Osteocyte (in vitro differentiated cells): ENCODE data around the gene FBXO39. TPM values are rescaled to one million over a fixed set of nuclear protein-coding genes. Genes with fewer than 3 reads are reported as not detected.

Experiments
- DNase-seq: peaks from one replicate; pipeline ENCODE4 v3.0.0; 2021; ENCODE audit warnings: mixed read lengths; ENCODE audit not compliant: unreplicated experiment; ENCODE audit errors: extremely low spot score
- H3K27ac Mint-ChIP-seq: one replicate; pipeline ENCODE4 v1.8.0; 2021; ENCODE audit warnings: mild to moderate bottlenecking, mixed read lengths; ENCODE audit not compliant: unreplicated experiment
- H3K27me3 Mint-ChIP-seq: one replicate; pipeline ENCODE4 v1.8.0; 2021; ENCODE audit warnings: mixed read lengths; ENCODE audit not compliant: unreplicated experiment
- H3K36me3 Mint-ChIP-seq: one replicate; pipeline ENCODE4 v1.8.0; 2021; ENCODE audit warnings: mixed read lengths; ENCODE audit not compliant: unreplicated experiment
- H3K4me1 Mint-ChIP-seq: one replicate; pipeline ENCODE4 v1.8.0; 2021; ENCODE audit warnings: mixed read lengths; ENCODE audit not compliant: unreplicated experiment
- H3K4me3 Mint-ChIP-seq: one replicate; pipeline ENCODE4 v1.8.0; 2021; ENCODE audit warnings: mild to moderate bottlenecking, moderate library complexity, mixed read lengths; ENCODE audit not compliant: unreplicated experiment
- H3K9me3 Mint-ChIP-seq: one replicate; pipeline ENCODE4 v1.8.0; 2021; ENCODE audit warnings: mixed read lengths; ENCODE audit not compliant: unreplicated experiment
- CTCF ChIP-seq: fragments of 200-600 bp; sonication (generic); IDR thresholded peaks from 2 replicates; pipeline ENCODE4 v1.5.0; 2021; ENCODE audit warnings: antibody characterized with exemption, mild to moderate bottlenecking, moderate library complexity
- total RNA-seq: library from RNA; stranded (reverse); gene quantifications from 2 replicates; pipeline ENCODE4 v1.2.1, GENCODE V29; 2021

Gene FBXO39
- total RNA-seq, 1 donor from 2014 or later = not detected

GRCh38 chr17:6779411-6779810 lies 3.4 kb downstream of the FBXO39 start:
- Mint-ChIP-seq H3K9me3 (peaks cover under 1% of the 10 kb centered on the region), H3K4me1 (no peaks in the 10 kb centered on the region), H3K4me3 (no peak overlapping the region), H3K27me3 (peaks cover 39% of the 10 kb centered on the region), H3K36me3 (no peaks in the 10 kb centered on the region), H3K27ac (no peak overlapping the region)
- no peak for DNase-seq
- TF ChIP-seq CTCF = no peak

- H3K4me1 Mint-ChIP-seq = no peaks in the 10 kb centered on the region
- no peaks in the 10 kb centered on the region for H3K9me3 Mint-ChIP-seq
- peaks cover 35% of the 10 kb centered on the region for H3K27me3 Mint-ChIP-seq
- H3K4me3 Mint-ChIP-seq = no peak overlapping the region
- DNase-seq = no peak
- no peak for TF ChIP-seq CTCF
- no peaks in the 10 kb centered on the region for H3K36me3 Mint-ChIP-seq
- H3K27ac Mint-ChIP-seq = no peak overlapping the region
Observed at GRCh38 chr17:6780001-6780400, 4.0 kb downstream of the FBXO39 start.

GRCh38 chr17:6780886-6781285 lies 4.9 kb downstream of the FBXO39 start:
- H3K4me1 Mint-ChIP-seq = no peaks in the 10 kb centered on the region
- no peak overlapping the region for H3K27ac Mint-ChIP-seq
- H3K36me3 Mint-ChIP-seq = no peaks in the 10 kb centered on the region
- H3K9me3 Mint-ChIP-seq = no peaks in the 10 kb centered on the region
- peaks cover 29% of the 10 kb centered on the region for H3K27me3 Mint-ChIP-seq
- no peak for TF ChIP-seq CTCF
- no peak for DNase-seq
- H3K4me3 Mint-ChIP-seq = no peak overlapping the region

- no peaks in the 10 kb centered on the region for H3K4me1 Mint-ChIP-seq
- no peak overlapping the region for H3K4me3 Mint-ChIP-seq
- H3K27ac Mint-ChIP-seq = no peak overlapping the region
- H3K27me3 Mint-ChIP-seq = peaks cover 21% of the 10 kb centered on the region
- DNase-seq = no peak
- no peak for TF ChIP-seq CTCF
- H3K9me3 Mint-ChIP-seq = no peaks in the 10 kb centered on the region
- H3K36me3 Mint-ChIP-seq = no peaks in the 10 kb centered on the region
Observed at GRCh38 chr17:6782244-6782643, 6.2 kb downstream of the FBXO39 start.

GRCh38 chr17:6786618-6787017 lies 10.6 kb downstream of the FBXO39 start:
- H3K4me1 Mint-ChIP-seq = no peaks in the 10 kb centered on the region
- H3K27ac Mint-ChIP-seq = no peak overlapping the region
- no peak overlapping the region for H3K4me3 Mint-ChIP-seq
- H3K27me3 Mint-ChIP-seq = peaks cover 19% of the 10 kb centered on the region
- no peak for DNase-seq
- no peaks in the 10 kb centered on the region for H3K36me3 Mint-ChIP-seq
- no peaks in the 10 kb centered on the region for H3K9me3 Mint-ChIP-seq
- no peak for TF ChIP-seq CTCF
